GM23338 (cell line): ENCODE data around the gene NECTIN2.

Source experiments
- EZH2phosphoT487 ChIP-seq: fragments of 200-600 bp; sonication (generic); IDR thresholded peaks from one replicate; pipeline ENCODE4 v1.8.1; 2018; ENCODE audit warnings: antibody characterized with exemption; ENCODE audit not compliant: unreplicated experiment
- POLR2AphosphoS5 ChIP-seq: IDR thresholded peaks from 2 replicates; pipeline ENCODE4 v1.6.1; 2016; ENCODE audit warnings: antibody characterized with exemption, low read depth
- TF ChIP-seq, protein P1 (sequence below), 2 experiments: fragments of 200-600 bp in 1 of 2; sonication (generic) in 1 of 2; conservative IDR thresholded peaks; 2 replicates each; pipeline versions ENCODE4 v1.5.1 to v1.6.1; 2016 to 2017; ENCODE audit warnings: antibody characterized with exemption in 2 of 2, low read depth in 2 of 2, mild to moderate bottlenecking in 2 of 2, moderate library complexity in 1 of 2
- TF ChIP-seq, protein P2 (sequence below): IDR thresholded peaks from one replicate; pipeline ENCODE4 v1.6.1; 2018; ENCODE audit warnings: antibody characterized with exemption; ENCODE audit not compliant: unreplicated experiment

DNA sequence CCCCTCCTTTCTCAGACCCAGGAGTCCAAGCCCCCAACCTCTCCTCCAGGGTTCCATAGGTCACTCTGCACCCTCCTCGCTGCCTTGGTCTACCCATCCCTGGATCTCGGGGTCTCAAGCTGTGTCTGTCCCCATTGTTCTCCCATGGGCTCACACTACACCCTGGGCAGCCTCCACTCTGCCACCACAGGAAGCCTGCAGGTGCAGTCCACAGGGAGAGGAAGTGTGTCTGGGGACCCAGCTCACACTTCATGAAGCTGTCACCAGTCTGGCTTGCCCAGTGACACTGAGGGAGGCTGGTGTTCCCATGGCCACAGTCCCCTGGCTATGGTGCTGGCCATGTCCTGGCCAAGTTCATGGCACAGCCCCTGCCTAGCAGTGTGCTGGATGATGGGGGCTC, 5.3 kb downstream of the NECTIN2 start:
- TF ChIP-seq, protein P1, sequence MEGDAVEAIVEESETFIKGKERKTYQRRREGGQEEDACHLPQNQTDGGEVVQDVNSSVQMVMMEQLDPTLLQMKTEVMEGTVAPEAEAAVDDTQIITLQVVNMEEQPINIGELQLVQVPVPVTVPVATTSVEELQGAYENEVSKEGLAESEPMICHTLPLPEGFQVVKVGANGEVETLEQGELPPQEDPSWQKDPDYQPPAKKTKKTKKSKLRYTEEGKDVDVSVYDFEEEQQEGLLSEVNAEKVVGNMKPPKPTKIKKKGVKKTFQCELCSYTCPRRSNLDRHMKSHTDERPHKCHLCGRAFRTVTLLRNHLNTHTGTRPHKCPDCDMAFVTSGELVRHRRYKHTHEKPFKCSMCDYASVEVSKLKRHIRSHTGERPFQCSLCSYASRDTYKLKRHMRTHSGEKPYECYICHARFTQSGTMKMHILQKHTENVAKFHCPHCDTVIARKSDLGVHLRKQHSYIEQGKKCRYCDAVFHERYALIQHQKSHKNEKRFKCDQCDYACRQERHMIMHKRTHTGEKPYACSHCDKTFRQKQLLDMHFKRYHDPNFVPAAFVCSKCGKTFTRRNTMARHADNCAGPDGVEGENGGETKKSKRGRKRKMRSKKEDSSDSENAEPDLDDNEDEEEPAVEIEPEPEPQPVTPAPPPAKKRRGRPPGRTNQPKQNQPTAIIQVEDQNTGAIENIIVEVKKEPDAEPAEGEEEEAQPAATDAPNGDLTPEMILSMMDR (conservative IDR thresholded peaks at IDR 0.05; ENCODE audit: low read depth in 2 of 2) = no peak
- TF ChIP-seq, protein P2, sequence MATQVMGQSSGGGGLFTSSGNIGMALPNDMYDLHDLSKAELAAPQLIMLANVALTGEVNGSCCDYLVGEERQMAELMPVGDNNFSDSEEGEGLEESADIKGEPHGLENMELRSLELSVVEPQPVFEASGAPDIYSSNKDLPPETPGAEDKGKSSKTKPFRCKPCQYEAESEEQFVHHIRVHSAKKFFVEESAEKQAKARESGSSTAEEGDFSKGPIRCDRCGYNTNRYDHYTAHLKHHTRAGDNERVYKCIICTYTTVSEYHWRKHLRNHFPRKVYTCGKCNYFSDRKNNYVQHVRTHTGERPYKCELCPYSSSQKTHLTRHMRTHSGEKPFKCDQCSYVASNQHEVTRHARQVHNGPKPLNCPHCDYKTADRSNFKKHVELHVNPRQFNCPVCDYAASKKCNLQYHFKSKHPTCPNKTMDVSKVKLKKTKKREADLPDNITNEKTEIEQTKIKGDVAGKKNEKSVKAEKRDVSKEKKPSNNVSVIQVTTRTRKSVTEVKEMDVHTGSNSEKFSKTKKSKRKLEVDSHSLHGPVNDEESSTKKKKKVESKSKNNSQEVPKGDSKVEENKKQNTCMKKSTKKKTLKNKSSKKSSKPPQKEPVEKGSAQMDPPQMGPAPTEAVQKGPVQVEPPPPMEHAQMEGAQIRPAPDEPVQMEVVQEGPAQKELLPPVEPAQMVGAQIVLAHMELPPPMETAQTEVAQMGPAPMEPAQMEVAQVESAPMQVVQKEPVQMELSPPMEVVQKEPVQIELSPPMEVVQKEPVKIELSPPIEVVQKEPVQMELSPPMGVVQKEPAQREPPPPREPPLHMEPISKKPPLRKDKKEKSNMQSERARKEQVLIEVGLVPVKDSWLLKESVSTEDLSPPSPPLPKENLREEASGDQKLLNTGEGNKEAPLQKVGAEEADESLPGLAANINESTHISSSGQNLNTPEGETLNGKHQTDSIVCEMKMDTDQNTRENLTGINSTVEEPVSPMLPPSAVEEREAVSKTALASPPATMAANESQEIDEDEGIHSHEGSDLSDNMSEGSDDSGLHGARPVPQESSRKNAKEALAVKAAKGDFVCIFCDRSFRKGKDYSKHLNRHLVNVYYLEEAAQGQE = no peak
- no peak for TF ChIP-seq POLR2AphosphoS5
- TF ChIP-seq EZH2phosphoT487 = no peak
